H9 (cell line): ENCODE results near the gene UGT1A7. TPM values are rescaled to one million over a fixed set of nuclear protein-coding genes. Genes with fewer than 3 reads are reported as not detected.
A peak's percentile ranks its signal among the peaks of the same experiment; 100 is the strongest.

Experiments used
- DNase-seq: peaks from one replicate; pipeline ENCODE4 v3.0.0-alpha.2; 2017
- H2AFZ ChIP-seq: one replicate; pipeline ENCODE4 v1.6.1; 2013; ENCODE audit warnings: mild to moderate bottlenecking, low read length, control low read depth, moderate library complexity
- H2AK5ac ChIP-seq: 2 replicates; pipeline ENCODE4 v1.6.1; 2013; ENCODE audit warnings: low read length, control low read depth, mixed read lengths; ENCODE audit not compliant: insufficient read length
- H2BK120ac ChIP-seq: one replicate; pipeline ENCODE4 v1.6.1; 2013; ENCODE audit warnings: low read depth, mild to moderate bottlenecking, low read length, control low read depth, inconsistent platforms; ENCODE audit not compliant: poor library complexity, severe bottlenecking
- H2BK12ac ChIP-seq: 2 replicates; pipeline ENCODE4 v1.6.1; 2013; ENCODE audit warnings: low read length, control low read depth, mixed read lengths, low read depth; ENCODE audit not compliant: insufficient read length
- H2BK15ac ChIP-seq: 2 replicates; pipeline ENCODE4 v1.6.1; 2013; ENCODE audit warnings: low read depth, low read length, control low read depth
- H2BK20ac ChIP-seq: one replicate; pipeline ENCODE4 v1.6.1; 2013; ENCODE audit warnings: low read depth, mild to moderate bottlenecking, low read length, control low read depth, inconsistent platforms; ENCODE audit not compliant: poor library complexity, severe bottlenecking
- H2BK5ac ChIP-seq: 2 replicates; pipeline ENCODE4 v1.6.1; 2013; ENCODE audit warnings: low read length, control low read depth, mixed read lengths; ENCODE audit not compliant: insufficient read length
- H3K14ac ChIP-seq: 2 replicates; pipeline ENCODE4 v1.6.1; 2013; ENCODE audit warnings: low read length, control low read depth; ENCODE audit not compliant: insufficient read depth
- H3K18ac ChIP-seq: 2 replicates; pipeline ENCODE4 v1.6.1; 2013; ENCODE audit warnings: low read depth, mild to moderate bottlenecking, mixed read lengths, low read length, control low read depth; ENCODE audit not compliant: insufficient read length
- H3K23ac ChIP-seq: 2 replicates; pipeline ENCODE4 v1.6.1; 2013; ENCODE audit warnings: low read length, control low read depth, mixed read lengths, low read depth; ENCODE audit not compliant: insufficient read length
- H3K23me2 ChIP-seq: 2 replicates; pipeline ENCODE4 v1.6.1; 2013; ENCODE audit warnings: low read depth, mild to moderate bottlenecking, mixed read lengths, low read length, control low read depth; ENCODE audit not compliant: insufficient read length, poor library complexity, severe bottlenecking
- H3K27ac ChIP-seq: 2 replicates; pipeline ENCODE4 v1.5.1; 2013; ENCODE audit warnings: low read length, control low read depth, mixed read lengths, low read depth; ENCODE audit not compliant: insufficient read length
- H3K27me3 ChIP-seq: 2 replicates; pipeline ENCODE4 v1.6.1; 2013; ENCODE audit warnings: low read length, control low read depth, inconsistent platforms; ENCODE audit not compliant: insufficient read depth
- H3K4ac ChIP-seq: 2 replicates; pipeline ENCODE4 v1.6.1; 2013; ENCODE audit warnings: low read depth, mild to moderate bottlenecking, control low read depth, inconsistent platforms, low read length, moderate library complexity
- H3K4me1 ChIP-seq: 2 replicates; pipeline ENCODE4 v1.6.1; 2013; ENCODE audit warnings: low read length, control low read depth, inconsistent platforms; ENCODE audit not compliant: insufficient read depth
- H3K4me2 ChIP-seq: 2 replicates; pipeline ENCODE4 v1.6.1; 2013; ENCODE audit warnings: low read length, control low read depth, mixed read lengths; ENCODE audit not compliant: insufficient read length, insufficient read depth
- H3K56ac ChIP-seq: 2 replicates; pipeline ENCODE4 v1.6.1; 2013; ENCODE audit warnings: low read depth, mild to moderate bottlenecking, mixed read lengths, low read length, control low read depth; ENCODE audit not compliant: insufficient read length
- H3K79me1 ChIP-seq: 2 replicates; pipeline ENCODE4 v1.6.1; 2013; ENCODE audit warnings: low read depth, mild to moderate bottlenecking, moderate library complexity, low read length, control low read depth, inconsistent platforms; ENCODE audit not compliant: insufficient read depth, poor library complexity, severe bottlenecking
- H3K79me2 ChIP-seq: 2 replicates; pipeline ENCODE4 v1.6.1; 2013; ENCODE audit warnings: low read length, control low read depth, inconsistent platforms; ENCODE audit not compliant: insufficient read depth
- H3K9ac ChIP-seq: 2 replicates; pipeline ENCODE4 v1.6.1; 2013; ENCODE audit warnings: low read length, control low read depth, mixed read lengths; ENCODE audit not compliant: insufficient read length; ENCODE audit errors: extremely low read depth
- H3K9me3 ChIP-seq: one replicate; pipeline ENCODE4 v1.6.1; 2013; ENCODE audit warnings: low read depth, low read length, inconsistent platforms; ENCODE audit not compliant: control insufficient read depth
- H3T11ph ChIP-seq: one replicate; pipeline ENCODE4 v1.6.1; 2013; ENCODE audit warnings: mild to moderate bottlenecking, low read length, control low read depth, inconsistent platforms
- H4K20me1 ChIP-seq: one replicate; pipeline ENCODE4 v1.6.1; 2013; ENCODE audit not compliant: control insufficient read depth, insufficient read length, insufficient read depth
- H4K5ac ChIP-seq: 2 replicates; pipeline ENCODE4 v1.6.1; 2013; ENCODE audit warnings: low read depth, mild to moderate bottlenecking, mixed read lengths, low read length, control low read depth; ENCODE audit not compliant: insufficient read length
- H4K8ac ChIP-seq: replicated peaks from 2 replicates; pipeline ENCODE4 v1.6.1; 2013; ENCODE audit warnings: low read length, control low read depth, mixed read lengths, low read depth; ENCODE audit not compliant: insufficient read length
- H4K91ac ChIP-seq: 2 replicates; pipeline ENCODE4 v1.6.1; 2013; ENCODE audit warnings: low read depth, mild to moderate bottlenecking, moderate library complexity, mixed read lengths, low read length, control low read depth; ENCODE audit not compliant: insufficient read length
- H3K27ac Mint-ChIP-seq, 3 experiments: 2 replicates in 2 of 3; 3 replicates in 1 of 3; pipeline ENCODE4 v1.8.0; 2020 to 2021; ENCODE audit warnings: mixed read lengths in 3 of 3, mild to moderate bottlenecking in 1 of 3, moderate library complexity in 1 of 3
- H3K27me3 Mint-ChIP-seq: 2 replicates; pipeline ENCODE4 v1.8.0; 2021; ENCODE audit warnings: low read depth, mild to moderate bottlenecking, moderate library complexity, mixed read lengths
- H3K36me3 Mint-ChIP-seq, 3 experiments: 2 replicates in 2 of 3; 3 replicates in 1 of 3; pipeline ENCODE4 v1.8.0; 2020 to 2021; ENCODE audit warnings: low read depth in 3 of 3, mixed read lengths in 3 of 3; ENCODE audit not compliant: insufficient read depth in 1 of 3
- H3K4me1 Mint-ChIP-seq, 2 experiments: 2 replicates each; pipeline ENCODE4 v1.8.0; 2020; ENCODE audit warnings: mixed read lengths in 2 of 2
- H3K4me3 Mint-ChIP-seq, 2 experiments: 2 replicates in 1 of 2; 3 replicates in 1 of 2; pipeline ENCODE4 v1.8.0; 2020 to 2021; ENCODE audit warnings: mild to moderate bottlenecking in 2 of 2, mixed read lengths in 2 of 2, moderate library complexity in 1 of 2
- H3K9me3 Mint-ChIP-seq, 2 experiments: 2 replicates in 1 of 2; 3 replicates in 1 of 2; pipeline ENCODE4 v1.8.0; 2020; ENCODE audit warnings: mild to moderate bottlenecking in 2 of 2, mixed read lengths in 2 of 2, moderate library complexity in 1 of 2
- CTCF ChIP-seq: fragments of 200-600 bp; sonication (generic); conservative IDR thresholded peaks from 3 replicates; pipeline ENCODE4 v1.8.0; 2021; ENCODE audit warnings: antibody characterized with exemption, mild to moderate bottlenecking
- WGBS: extraction: QIAGEN DNeasy Blood & Tissue Kit; methylation state at CpG from one replicate; pipeline ENCODE4 v1.1.7; 2013; ENCODE audit warnings: missing lambda C conversion rate, low lambda C conversion rate, mixed read lengths; ENCODE audit not compliant: insufficient read length; ENCODE audit errors: extremely low coverage; 5-methylcytosine and 5-hydroxymethylcytosine counted together
- total RNA-seq: library from RNA; stranded (reverse); gene quantifications from 2 replicates; pipeline ENCODE4 v1.2.1, GENCODE V29; 2021

UGT1A7 gene
- total RNA-seq, 1 experiment from 2014 or later: not detected

- H3K27ac Mint-ChIP-seq: no peak overlapping the region
Observed at GRCh38 chr2:233711312-233712008, 29.8 kb downstream of the UGT1A7 start.

More at GRCh38 chr2:233711312-233712008, 29.8 kb downstream of the UGT1A7 start:
- no peak overlapping the region for H3K56ac ChIP-seq
- no peak overlapping the region for H3K18ac ChIP-seq
- H3K9ac ChIP-seq: no peak overlapping the region
- no peak overlapping the region for H2BK5ac ChIP-seq
- H3K4me2 ChIP-seq: no peak overlapping the region
- H3K14ac ChIP-seq: no peak overlapping the region; the same call in 1 of the 2 replicates
- no peak overlapping the region for H3K27ac ChIP-seq
- peaks cover 8% of the 10 kb centered on the region for H3K27me3 Mint-ChIP-seq
- H3K36me3 Mint-ChIP-seq: no peaks in the 10 kb centered on the region
- no peaks in the 10 kb centered on the region for H3K9me3 ChIP-seq
- H3K4me1 ChIP-seq: no peaks in the 10 kb centered on the region
- H3K4ac ChIP-seq: no peak overlapping the region
- no peak overlapping the region for H2BK20ac ChIP-seq
- no peak overlapping the region; a peak in 1 of 5 replicates for H3K4me3 Mint-ChIP-seq
- TF ChIP-seq CTCF: peak; percentile 92
- no peak overlapping the region for H3K23ac ChIP-seq
- no peaks in the 10 kb centered on the region for H3K79me2 ChIP-seq
- no peak overlapping the region for H4K8ac ChIP-seq
- H2AK5ac ChIP-seq: no peak overlapping the region
- H2AFZ ChIP-seq: no peak overlapping the region
- H2BK15ac ChIP-seq: no peak overlapping the region
- H4K20me1 ChIP-seq: no peaks in the 10 kb centered on the region
- H2BK120ac ChIP-seq: no peak overlapping the region
- H3K27me3 ChIP-seq: no peaks in the 10 kb centered on the region
- DNase-seq: peak; percentile 84
- H3K23me2 ChIP-seq: peaks cover 1% of the 10 kb centered on the region
- H4K5ac ChIP-seq: no peak overlapping the region
- H3K79me1 ChIP-seq: no peaks in the 10 kb centered on the region
- WGBS: no CpG with 5 or more reads among the region's 11 CpGs
- no peaks in the 10 kb centered on the region for H3K9me3 Mint-ChIP-seq
- no peak overlapping the region for H2BK12ac ChIP-seq
- H3T11ph ChIP-seq: no peak overlapping the region
- H4K91ac ChIP-seq: no peak overlapping the region
- H3K4me1 Mint-ChIP-seq: peaks cover 7% of the 10 kb centered on the region in 2 experiments
